ENCODE measurements around the gene INCENP.
A peak's percentile ranks its signal among the peaks of the same experiment; 100 is the strongest.

GRCh38 chr11:62193952-62194351 lies 70.1 kb downstream of the INCENP start:
- TF ChIP-seq RCOR1 (IDR thresholded peaks at IDR 0.05; ENCODE audit: low read depth, low read length) = no peak
- no peak for TF ChIP-seq JUNB (IDR thresholded peaks at IDR 0.05)
- no peak for TF ChIP-seq CBX2 (IDR thresholded peaks at IDR 0.05; ENCODE audit: borderline replicate concordance, low read depth)
- TF ChIP-seq CHD4 (IDR thresholded peaks at IDR 0.05; ENCODE audit: borderline replicate concordance) = no peak
- TF ChIP-seq REST (IDR thresholded peaks at IDR 0.05) = peak; percentile 83
- TF ChIP-seq CTCF (IDR thresholded peaks at IDR 0.05) = no peak
- TF ChIP-seq EHMT2 (IDR thresholded peaks at IDR 0.05; ENCODE audit: low read depth) = no peak
- no peak for TF ChIP-seq MYC (IDR thresholded peaks at IDR 0.05; ENCODE audit: borderline replicate concordance, low read length)
- no peak for TF ChIP-seq EP300 (IDR thresholded peaks at IDR 0.05)
- TF ChIP-seq RAD21 (conservative IDR thresholded peaks at IDR 0.05 in 1 of 2, IDR thresholded peaks at IDR 0.05 in 1 of 2) = no peak
- TF ChIP-seq CHD2 (IDR thresholded peaks at IDR 0.05; ENCODE audit: low read length, partially characterized antibody) = no peak
- no peak for TF ChIP-seq POLR2A (IDR thresholded peaks at IDR 0.05; ENCODE audit: low read length)
